K562 treated with DMSO at 1 percent for 48 hours (cell line): ENCODE measurements around the gene DMBT1. TPM values are rescaled to one million over a fixed set of nuclear protein-coding genes. Genes with fewer than 3 reads are reported as not detected.

Experiments used
- total RNA-seq: library from RNA; unstranded; fragments of 300-600 nt; gene quantifications from 2 replicates; pipeline ENCODE4 v1.2.3, GENCODE V29; 2022; ENCODE audit warnings: low replicate concordance; ENCODE audit errors: extremely low read depth

Gene DMBT1
- total RNA-seq: not detected in 2 replicates

GRCh38 chr10:122560279-122560804 lies at the start of gene DMBT1:
Gene DMBT1 (plus strand): TSS chr10:122560754. CDS start chr10:122560771, 17 bp downstream.

Other genes with a start within 250 kb of the DMBT1 start
- not detected in 2 replicates for gene PLEKHA1, start 186.0 kb upstream of the DMBT1 start, total RNA-seq
- not detected in 2 replicates for gene ARMS2, start 106.1 kb upstream of the DMBT1 start, total RNA-seq
- not detected in 2 replicates for gene HTRA1, start 99.2 kb upstream of the DMBT1 start, total RNA-seq
- gene C10orf120, start 139.1 kb downstream of the DMBT1 start, total RNA-seq: not detected in 2 replicates